ENCODE measurements around the gene DES. TPM values are rescaled to one million over a fixed set of nuclear protein-coding genes. Genes with fewer than 3 reads are reported as not detected.
"Not testable (repeated sequence)": the region's sequence is repeated elsewhere in the genome, so short reads cannot be mapped to it uniquely, and the experiment has no call there.

DES gene
- total RNA-seq, 1 experiment from 2014 or later = not detected

- no peaks in the 10 kb centered on the region for H3K27me3 Mint-ChIP-seq (ENCODE audit: insufficient read depth, unreplicated experiment)
- Histone ChIP-seq H3K4me1 (peaks cover 15% of the 10 kb centered on the region), H3K36me3 (ENCODE audit: control insufficient read depth, insufficient read depth, low read length) (peaks cover 8% of the 10 kb centered on the region), H3K4me3 (ENCODE audit: low read depth, low read length) (peak overlapping the region; percentile 42), H3K27me3 (replicated peaks; ENCODE audit: control insufficient read depth, insufficient read depth, low read length) (no peaks in the 10 kb centered on the region), H3K9me3 (no peaks in the 10 kb centered on the region)
- intact Hi-C loops (cut with micrococcal nuclease; ENCODE audit: unreplicated experiment) = loop anchor here (1.0 to 5.0 kb wide), 5 partner anchors 11 to 171 kb away; partner anchors contain the start of genes ABCB6 and GMPPA
- peak overlapping the region; percentile 96 for H3K4me3 Mint-ChIP-seq (ENCODE audit: unreplicated experiment)
- peak; percentile 98 for DNase-seq
- ChIA-PET CTCF (interaction anchor here (0.5 to 2.5 kb wide), 36 partner anchors 10 to 1779 kb away, joined by 3 to 29 read pairs (median 5); partner anchors contain the start of genes CHPF, GMPPA, NHEJ1 and STK11IP), POLR2A (interaction anchor here (0.5 to 1.9 kb wide), 25 partner anchors 9 to 1825 kb away, joined by 3 to 10 read pairs (median 5); partner anchors contain the start of genes ABCB6, CNPPD1, GMPPA and STK11IP)
- peak overlapping the region; percentile 94 for H3K27ac Mint-ChIP-seq (ENCODE audit: unreplicated experiment)
- BruUV-seq (replicated peaks) = no TSS peak
- peaks cover 31% of the 10 kb centered on the region for H3K36me3 Mint-ChIP-seq (ENCODE audit: insufficient read depth, unreplicated experiment)
- H3K9me3 Mint-ChIP-seq (ENCODE audit: unreplicated experiment) = no peaks in the 10 kb centered on the region
- H3K4me1 Mint-ChIP-seq (ENCODE audit: low read depth, unreplicated experiment) = no peaks in the 10 kb centered on the region
- peak; percentile 32 to 60 for TF ChIP-seq CTCF (IDR thresholded peaks at IDR 0.05; ENCODE audit: insufficient read depth in 1 of 2, low read depth in 1 of 2, low read length in 1 of 2, severe bottlenecking in 1 of 2, unreplicated experiment in 1 of 2)
Observed at GRCh38 chr2:219388121-219388906, 29.9 kb upstream of the DES start.

- BruUV-seq (replicated peaks) = TSS peak; percentile 95
- TF ChIP-seq CTCF (IDR thresholded peaks at IDR 0.05; ENCODE audit: insufficient read depth in 1 of 2, low read depth in 1 of 2, low read length in 1 of 2, severe bottlenecking in 1 of 2, unreplicated experiment in 1 of 2) = no peak
- Mint-ChIP-seq H3K36me3 (ENCODE audit: insufficient read depth, unreplicated experiment) (peaks cover 30% of the 10 kb centered on the region), H3K4me1 (ENCODE audit: low read depth, unreplicated experiment) (no peaks in the 10 kb centered on the region), H3K27me3 (ENCODE audit: insufficient read depth, unreplicated experiment) (no peaks in the 10 kb centered on the region), H3K9me3 (ENCODE audit: unreplicated experiment) (no peaks in the 10 kb centered on the region), H3K4me3 (ENCODE audit: unreplicated experiment) (peak overlapping the region; percentile 96), H3K27ac (ENCODE audit: unreplicated experiment) (peak overlapping the region; percentile 39)
- intact Hi-C loops (cut with micrococcal nuclease; ENCODE audit: unreplicated experiment) = loop anchor here (1.0 to 5.0 kb wide), 5 partner anchors 10 to 172 kb away; partner anchors contain the start of genes ABCB6 and GMPPA
- H3K4me3 ChIP-seq (ENCODE audit: low read depth, low read length) = peak overlapping the region; percentile 42
- H3K9me3 ChIP-seq = no peaks in the 10 kb centered on the region
- H3K36me3 ChIP-seq (ENCODE audit: control insufficient read depth, insufficient read depth, low read length) = peaks cover 8% of the 10 kb centered on the region
- no peaks in the 10 kb centered on the region for H3K27me3 ChIP-seq (replicated peaks; ENCODE audit: control insufficient read depth, insufficient read depth, low read length)
- no peak for DNase-seq
- ChIA-PET CTCF (interaction anchor here (0.5 to 2.5 kb wide), 16 partner anchors 9 to 1093 kb away, joined by 3 to 29 read pairs (median 6); partner anchors contain the start of genes CHPF, GMPPA, STK11IP and TMEM198), POLR2A (interaction anchor here (0.6 to 1.9 kb wide), 4 partner anchors 10 to 330 kb away, joined by 3 to 9 read pairs (median 8); partner anchors contain the start of genes GMPPA and STK11IP)
- H3K4me1 ChIP-seq = peaks cover 15% of the 10 kb centered on the region
Observed at GRCh38 chr2:219388907-219389156, 29.3 kb upstream of the DES start.

GRCh38 chr2:219392754-219393153, 25.4 kb upstream of the DES start:
- no peak for TF ChIP-seq CTCF (IDR thresholded peaks at IDR 0.05; ENCODE audit: insufficient read depth in 1 of 2, low read depth in 1 of 2, low read length in 1 of 2, severe bottlenecking in 1 of 2, unreplicated experiment in 1 of 2)
- Mint-ChIP-seq H3K36me3 (ENCODE audit: insufficient read depth, unreplicated experiment) (no peaks in the 10 kb centered on the region), H3K9me3 (ENCODE audit: unreplicated experiment) (no peaks in the 10 kb centered on the region), H3K4me1 (ENCODE audit: low read depth, unreplicated experiment) (no peaks in the 10 kb centered on the region), H3K4me3 (ENCODE audit: unreplicated experiment) (no peak overlapping the region), H3K27me3 (ENCODE audit: insufficient read depth, unreplicated experiment) (no peaks in the 10 kb centered on the region), H3K27ac (ENCODE audit: unreplicated experiment) (no peak overlapping the region)
- H3K36me3 ChIP-seq (ENCODE audit: control insufficient read depth, insufficient read depth, low read length) = no peaks in the 10 kb centered on the region
- intact Hi-C loops (cut with micrococcal nuclease; ENCODE audit: unreplicated experiment) = no loop called here
- ChIA-PET POLR2A (no interaction called here), CTCF (no interaction called here)
- no peak overlapping the region for H3K4me3 ChIP-seq (ENCODE audit: low read depth, low read length)
- BruUV-seq (replicated peaks) = no TSS peak
- no peaks in the 10 kb centered on the region for H3K9me3 ChIP-seq
- no peaks in the 10 kb centered on the region for H3K27me3 ChIP-seq (replicated peaks; ENCODE audit: control insufficient read depth, insufficient read depth, low read length)
- peaks cover 5% of the 10 kb centered on the region; the same call in 1 of the 2 replicates for H3K4me1 ChIP-seq
- DNase-seq = no peak

GRCh38 chr2:219395056-219395455, 23.1 kb upstream of the DES start:
- BruUV-seq (replicated peaks); H3K36me3 ChIP-seq (ENCODE audit: control insufficient read depth, insufficient read depth, low read length); H3K4me3 Mint-ChIP-seq (ENCODE audit: unreplicated experiment); H3K4me1 Mint-ChIP-seq (ENCODE audit: low read depth, unreplicated experiment); intact Hi-C loops (cut with micrococcal nuclease; ENCODE audit: unreplicated experiment); H3K9me3 Mint-ChIP-seq (ENCODE audit: unreplicated experiment); H3K9me3 ChIP-seq; H3K27ac Mint-ChIP-seq (ENCODE audit: unreplicated experiment); CTCF ChIA-PET; DNase-seq; H3K27me3 Mint-ChIP-seq (ENCODE audit: insufficient read depth, unreplicated experiment); H3K27me3 ChIP-seq (replicated peaks; ENCODE audit: control insufficient read depth, insufficient read depth, low read length); H3K36me3 Mint-ChIP-seq (ENCODE audit: insufficient read depth, unreplicated experiment); H3K4me3 ChIP-seq (ENCODE audit: low read depth, low read length); POLR2A ChIA-PET: not testable (repeated sequence)
- H3K4me1 ChIP-seq = peaks cover 19% of the 10 kb centered on the region
